Stimulated activated CD4-positive, alpha-beta T cell treated with anti-CD3 and anti-CD28 coated beads, TNF-alpha, amount 100 ng/mL, for 1 hour (primary cell): ENCODE data around the gene SORCS1.

Experiments used
- DNase-seq, 3 donors: peaks; one replicate each; pipeline ENCODE4 v3.0.0-alpha.2; 2020; ENCODE audit warnings: low read depth in 3 of 3, low spot score in 1 of 3

SORCS1 gene

DNA sequence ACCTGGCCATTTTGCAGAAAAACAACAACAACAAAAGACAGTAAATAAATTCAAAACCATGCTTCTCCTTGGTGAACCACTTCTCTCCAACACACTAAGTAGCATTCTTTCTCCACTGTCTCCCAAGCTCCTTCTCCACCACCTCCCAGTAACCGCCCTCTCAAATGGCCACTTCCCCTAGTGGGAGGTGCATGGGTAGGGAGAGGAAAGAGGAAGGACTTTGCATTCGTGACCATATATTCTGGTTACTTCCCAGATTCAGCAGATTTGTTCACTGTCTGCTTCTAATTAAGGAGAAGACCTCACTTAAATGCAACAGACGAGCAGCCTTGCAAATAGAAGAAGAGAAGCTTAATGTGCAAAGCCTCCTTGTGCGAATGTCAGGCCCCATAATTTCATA lies 166.8 kb downstream of the SORCS1 start:
- no peak for DNase-seq

DNA sequence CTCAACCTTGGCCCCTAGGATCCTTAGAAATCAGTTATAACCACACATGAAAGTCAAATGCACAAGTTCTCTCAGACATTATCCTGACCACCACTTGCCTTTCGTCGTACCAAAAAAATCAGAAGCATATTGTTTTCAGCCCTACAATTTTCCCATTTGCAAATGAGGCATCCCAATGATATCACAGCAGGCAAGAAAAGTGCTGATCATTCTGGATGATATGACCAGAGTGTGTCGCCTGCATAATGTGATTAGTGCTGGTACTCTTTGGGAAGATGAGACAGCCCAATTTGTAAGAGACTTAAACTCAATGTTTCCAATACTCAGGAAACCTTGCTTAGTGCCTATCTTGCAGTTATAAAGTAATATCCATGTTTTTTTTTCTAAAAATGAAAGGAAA lies 168.0 kb downstream of the SORCS1 start:
- DNase-seq: no peak

DNA sequence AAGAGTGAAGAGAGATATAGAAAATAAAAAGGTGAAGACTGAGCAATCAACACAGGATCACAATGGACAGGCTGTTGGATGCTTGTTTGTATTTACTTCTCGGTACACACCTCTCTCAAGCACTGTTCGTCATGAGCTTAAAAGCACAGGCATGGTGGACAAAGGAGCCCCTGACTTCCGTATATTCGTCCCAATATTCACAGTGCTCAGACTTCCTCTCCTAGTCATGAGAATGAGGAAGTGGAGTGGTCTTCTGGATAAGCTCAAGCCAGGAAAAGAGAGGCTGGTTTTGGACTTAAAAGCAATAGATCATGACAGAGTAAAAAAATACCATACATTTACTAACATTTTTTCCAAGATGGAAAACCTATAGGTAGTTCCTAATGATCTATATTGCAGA lies 172.5 kb downstream of the SORCS1 start:
- no peak for DNase-seq

DNA sequence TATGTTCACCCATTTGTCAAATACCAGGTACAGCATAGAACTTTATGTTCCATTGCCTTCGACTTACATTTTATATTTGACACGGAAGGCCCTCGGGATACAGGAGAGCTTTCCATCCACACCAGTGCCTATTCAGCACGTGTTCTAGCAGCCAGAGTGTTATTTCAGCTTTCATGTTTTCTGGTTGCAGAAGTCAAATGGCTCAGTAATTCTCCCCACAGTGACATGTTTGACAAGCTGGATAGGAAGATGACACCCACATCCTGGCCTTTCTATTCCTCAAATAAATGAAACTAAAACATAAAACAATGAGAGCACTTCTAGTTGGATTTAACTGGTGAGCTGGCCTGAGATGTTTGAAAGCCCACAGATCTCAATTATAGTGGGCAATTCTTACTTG lies 173.4 kb downstream of the SORCS1 start:
- no peak for DNase-seq

DNA sequence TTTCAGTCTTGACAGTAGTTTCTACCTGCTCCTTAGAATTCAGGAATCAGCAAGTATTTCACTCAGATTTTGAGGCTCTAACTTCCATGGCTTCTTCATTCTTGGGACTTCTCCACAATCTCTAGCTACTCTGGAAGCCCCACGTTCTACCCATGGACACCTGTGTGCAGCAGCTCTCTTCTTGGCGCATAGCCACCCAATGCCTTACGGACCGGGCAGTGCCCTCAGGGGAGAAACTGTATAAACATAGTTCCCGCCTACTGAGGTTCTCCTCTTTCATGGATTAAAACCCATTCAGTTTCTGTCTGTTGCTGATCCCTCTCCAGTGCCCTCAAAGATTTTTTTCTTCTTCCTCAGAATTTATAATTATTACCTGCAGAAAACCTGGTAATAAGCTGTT lies 177.1 kb downstream of the SORCS1 start:
- DNase-seq: no peak

DNA sequence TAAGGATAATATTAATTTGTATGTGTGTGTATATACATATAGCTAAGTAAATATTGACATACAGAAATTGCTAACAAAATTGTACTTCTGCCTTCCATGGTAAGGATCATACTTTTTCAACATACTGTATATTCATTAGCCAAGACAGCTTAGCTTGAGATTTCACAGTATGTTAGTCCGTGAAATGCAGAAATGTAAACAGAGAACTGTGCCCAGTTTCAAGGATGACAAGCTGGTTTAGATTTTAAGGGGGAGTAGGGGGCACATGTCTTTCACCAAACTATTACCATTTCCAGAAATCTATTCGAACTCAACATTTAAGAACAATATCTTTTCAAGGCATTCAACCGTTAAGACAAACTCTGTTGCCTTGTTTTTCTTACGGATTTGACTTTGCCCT lies 182.2 kb downstream of the SORCS1 start:
- no peak for DNase-seq

DNA sequence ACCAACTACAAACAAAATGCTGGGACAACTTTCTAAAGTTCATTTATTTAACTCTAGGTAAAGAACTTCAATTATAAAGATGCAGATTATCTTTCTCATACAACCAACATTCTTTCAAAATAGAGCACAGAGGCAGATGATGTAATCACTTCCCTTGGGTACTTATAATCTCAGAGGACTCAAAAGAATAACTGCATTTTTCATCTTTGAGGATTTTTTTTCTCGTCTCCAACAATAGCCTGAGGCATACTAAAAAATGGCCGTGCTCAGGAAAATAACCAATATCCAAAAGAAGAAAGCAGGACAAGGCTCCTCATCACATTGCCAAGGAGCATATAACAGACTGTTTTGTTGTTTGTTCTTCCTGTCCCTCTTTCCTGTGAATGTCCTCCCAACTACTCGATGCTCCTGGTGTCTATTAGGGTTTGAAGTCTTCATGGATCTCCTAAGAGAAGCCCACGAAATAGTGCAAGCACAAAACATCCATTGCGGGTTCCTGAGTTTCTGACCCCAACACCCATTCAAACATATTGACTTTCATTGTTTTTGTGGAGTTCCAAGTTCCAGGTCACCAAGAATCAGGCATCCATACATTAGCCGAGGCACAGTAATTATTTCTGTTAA lies 182.9 kb downstream of the SORCS1 start:
- DNase-seq: no peak

DNA sequence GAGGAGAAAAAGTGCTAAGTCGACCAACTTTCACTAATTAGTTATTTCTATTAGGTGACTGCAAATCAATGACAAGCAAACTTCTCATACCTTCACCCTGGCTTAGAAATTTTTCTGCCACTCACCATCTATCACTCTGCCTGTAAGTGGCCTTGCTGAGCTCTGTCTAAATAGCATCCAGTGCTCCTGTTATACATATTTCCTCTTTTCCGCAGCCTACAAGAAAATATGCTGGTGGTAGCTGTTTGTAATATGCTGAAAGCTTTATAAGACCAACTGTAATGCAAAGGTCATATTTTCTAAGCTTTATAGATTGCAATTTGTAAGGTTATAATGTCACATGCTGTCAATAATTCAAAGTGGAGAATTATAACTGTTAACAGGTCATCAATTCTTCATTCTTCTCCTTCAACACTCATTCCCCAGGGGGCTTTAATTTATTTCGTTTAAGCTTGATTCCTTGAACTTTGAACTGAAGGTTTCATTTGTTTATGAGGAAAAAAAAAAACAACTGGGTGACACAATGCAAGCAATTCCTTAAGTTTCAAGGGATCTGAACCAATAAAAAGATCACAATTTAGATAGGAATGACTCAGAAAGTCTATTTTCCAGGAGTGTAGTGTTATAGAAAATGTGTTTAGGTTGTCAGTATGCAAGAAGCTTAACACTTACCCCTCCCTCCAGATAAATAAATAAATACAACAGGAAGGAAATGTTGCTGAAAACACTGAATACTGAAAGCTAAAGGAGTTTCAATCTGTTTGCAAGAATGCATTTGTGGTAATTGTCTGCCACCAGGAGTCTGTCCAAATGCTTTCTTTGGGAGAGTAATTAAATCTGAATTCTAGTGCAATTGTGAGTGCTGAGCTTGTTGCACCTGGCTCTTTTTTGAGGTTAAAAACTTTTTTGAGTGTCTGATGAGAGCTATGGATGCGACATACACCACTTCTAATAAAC lies 183.7 kb downstream of the SORCS1 start:
- DNase-seq: no peak

DNA sequence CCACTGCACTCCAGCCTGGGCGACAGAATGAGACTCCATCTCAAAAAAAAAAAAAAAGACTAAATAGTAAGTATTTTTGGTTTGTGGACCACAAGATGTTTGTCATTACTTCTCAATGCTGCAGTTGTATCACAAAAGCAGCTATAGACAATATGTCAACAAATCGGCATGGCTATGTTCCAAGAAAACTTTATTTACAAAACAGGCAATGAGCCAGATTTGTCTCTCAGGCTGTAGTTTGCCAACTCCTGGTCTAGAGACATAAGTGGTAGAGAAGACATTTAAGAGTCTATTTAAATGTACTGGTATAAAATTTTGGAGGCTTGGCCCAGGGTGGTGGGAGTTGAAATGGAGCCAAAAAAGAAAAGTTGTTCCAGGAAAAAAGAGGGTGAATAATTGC lies 185.8 kb downstream of the SORCS1 start:
- DNase-seq: no peak

DNA sequence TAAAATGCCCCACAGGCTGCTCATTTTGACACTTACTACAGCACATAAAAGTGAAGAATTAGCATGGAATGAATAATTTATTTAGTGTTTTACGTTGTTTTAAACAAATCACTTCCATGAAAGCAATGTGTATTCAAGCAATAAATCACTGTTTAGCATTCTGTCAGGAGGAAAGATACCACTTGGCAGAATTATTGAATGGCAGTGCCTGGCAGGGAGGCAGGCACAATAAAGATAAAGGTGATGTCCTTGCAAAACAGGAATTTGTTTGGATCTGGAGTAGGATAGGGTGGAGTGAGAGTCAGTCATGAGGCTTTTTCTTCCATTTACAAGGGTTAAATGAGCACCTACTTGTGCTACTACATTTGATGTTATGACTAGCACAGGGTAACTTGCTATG lies 190.8 kb downstream of the SORCS1 start:
- no peak for DNase-seq

DNA sequence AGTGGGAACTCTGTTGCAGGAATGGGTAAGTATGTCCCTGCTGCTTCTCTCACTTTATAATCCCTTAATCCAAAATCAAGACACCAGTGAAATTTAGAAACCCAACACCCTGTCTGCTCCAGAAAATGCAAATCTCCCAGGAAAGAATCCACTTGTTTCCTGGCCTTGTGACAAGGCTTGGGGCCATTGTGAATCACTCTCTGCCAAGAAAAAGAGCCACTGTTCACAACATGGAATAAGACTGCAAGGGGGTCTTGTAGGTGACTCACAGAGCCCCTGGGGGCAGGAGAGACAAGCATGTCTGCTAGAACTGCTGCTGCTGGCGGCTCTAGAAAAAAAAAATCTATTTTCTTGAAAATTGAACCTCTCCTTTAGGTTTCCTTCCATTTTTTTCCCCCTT lies 191.2 kb downstream of the SORCS1 start:
- DNase-seq: no peak

DNA sequence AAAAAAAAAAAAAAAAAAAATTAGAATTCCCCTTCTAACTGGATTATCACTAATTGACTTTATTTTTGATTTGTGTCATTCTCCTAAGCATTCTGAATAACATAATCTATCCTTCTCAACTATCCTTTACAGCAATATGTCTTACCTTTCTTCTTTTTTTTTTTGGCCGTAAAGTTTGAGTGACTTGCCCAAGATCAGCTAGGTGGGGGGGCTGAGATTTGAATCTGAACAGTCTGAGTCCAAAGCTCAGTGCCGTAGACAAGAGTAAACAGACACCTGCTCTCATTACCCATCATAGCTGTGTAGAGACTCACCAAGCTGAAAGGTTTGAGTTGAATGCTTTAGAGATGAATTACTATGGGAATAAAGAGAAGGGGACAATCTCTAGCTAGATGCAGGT lies 192.1 kb downstream of the SORCS1 start:
- DNase-seq: no peak

DNA sequence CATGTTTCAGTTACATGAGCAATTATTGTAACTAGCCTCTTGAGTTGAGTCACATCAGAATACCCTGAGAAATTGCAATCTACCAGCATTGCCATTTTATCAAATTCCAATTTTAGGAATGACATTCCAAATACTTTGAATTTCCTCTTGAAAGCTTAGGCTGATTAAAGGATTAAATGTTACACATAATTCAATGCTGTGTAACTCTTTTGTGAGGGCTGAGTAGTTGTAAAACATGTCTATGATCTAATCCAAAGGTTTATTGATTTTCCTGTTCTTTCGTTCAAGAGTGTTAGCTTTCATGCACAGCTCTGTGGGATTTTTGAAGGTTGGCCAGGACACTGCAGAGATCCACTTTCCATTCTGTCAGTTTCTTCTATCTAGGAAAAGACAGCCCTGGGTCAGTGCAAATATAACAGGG lies 193.1 kb downstream of the SORCS1 start:
- no peak for DNase-seq

DNA sequence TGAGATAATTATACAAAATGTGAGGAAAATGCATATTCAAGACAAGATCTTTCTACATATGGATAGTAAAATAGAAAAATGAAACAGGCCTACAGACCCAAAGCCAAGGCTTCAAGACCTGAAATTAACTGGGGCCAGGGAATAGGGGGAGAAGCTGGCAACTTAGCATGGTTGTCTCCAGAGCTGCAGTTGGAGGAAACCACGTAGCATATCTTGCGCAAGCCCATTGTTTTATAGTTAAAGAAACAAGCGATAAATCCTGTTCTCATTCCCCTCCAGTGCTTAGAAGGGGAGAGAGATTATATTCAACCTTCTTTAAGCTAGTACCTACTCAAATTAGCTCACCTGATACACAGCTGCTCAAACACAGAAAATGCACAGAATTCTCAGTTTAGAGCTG lies 197.1 kb downstream of the SORCS1 start:
- no peak for DNase-seq

DNA sequence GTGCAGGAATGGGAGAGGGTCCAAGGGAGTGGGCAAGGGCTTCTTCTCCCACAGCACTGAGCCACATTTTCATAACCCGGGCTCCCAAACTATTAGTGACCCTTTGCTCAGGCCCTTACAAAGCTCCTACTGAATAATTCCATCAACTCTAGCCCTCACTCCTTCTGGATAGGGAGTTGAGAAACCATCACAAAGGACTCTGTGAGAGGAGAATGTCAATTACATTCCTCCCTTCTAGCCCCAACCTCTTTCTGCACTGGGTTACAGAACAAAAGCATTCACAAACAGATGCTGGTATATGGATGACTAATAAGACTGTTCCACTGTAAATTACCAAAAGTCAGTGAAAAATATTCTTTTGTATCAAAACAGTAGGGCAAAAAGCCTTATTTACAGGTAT lies 203.7 kb downstream of the SORCS1 start:
- no peak for DNase-seq

DNA sequence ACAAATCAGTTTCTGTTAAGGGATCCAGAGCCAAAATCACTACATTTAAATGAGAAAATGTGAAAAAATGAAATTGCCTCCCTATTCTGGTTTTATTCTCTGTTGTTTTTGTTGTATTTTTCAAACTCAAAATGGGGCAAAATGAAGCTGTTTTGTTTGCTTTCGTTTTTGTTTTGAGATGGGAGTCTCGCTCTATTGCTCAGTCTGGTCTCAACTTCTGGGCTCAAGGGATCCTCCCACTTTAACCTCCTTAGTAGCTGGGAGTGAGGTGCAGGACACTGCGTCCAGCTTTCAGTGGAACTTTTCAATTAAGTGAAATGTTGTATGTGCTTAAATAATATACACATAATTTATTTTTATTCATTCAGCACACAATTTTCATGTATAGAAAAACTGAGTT lies 205.0 kb downstream of the SORCS1 start:
- no peak for DNase-seq

DNA sequence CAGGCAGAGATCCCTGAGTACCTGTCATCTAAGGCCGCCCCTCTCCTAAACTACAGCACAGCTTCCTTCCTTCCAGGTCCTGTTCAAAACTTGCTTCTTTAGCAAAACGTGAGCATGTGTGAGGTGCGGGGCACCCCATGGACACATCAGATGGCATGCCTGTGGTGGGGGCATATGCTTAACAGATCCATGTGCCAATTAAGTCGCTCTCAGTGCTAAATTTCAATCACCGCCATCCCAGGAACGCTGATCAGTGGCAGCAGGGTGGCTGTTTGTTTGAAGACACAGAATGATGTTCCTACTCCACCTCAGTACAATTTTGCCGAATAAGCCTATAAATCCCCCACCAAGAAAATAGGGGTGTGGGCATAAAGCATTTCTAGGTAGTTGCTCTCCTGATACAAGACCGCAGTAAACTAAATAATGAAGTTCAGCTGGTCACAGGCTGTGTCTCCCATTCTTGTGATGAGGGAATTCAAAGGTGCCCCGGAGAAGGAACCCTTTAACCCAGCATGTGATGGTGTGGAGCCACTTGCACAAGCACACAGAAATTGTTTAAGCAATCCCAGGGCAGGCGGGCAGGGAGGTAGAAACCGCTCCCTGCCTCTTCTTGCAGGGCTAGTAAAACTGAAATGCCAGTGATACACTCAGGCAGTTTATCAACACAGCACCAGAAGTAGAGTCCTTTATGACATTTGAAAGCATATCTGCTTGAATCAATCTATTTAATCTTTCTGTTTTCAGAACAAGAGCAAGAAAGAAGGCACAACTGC lies 205.7 kb downstream of the SORCS1 start:
- DNase-seq: no peak

DNA sequence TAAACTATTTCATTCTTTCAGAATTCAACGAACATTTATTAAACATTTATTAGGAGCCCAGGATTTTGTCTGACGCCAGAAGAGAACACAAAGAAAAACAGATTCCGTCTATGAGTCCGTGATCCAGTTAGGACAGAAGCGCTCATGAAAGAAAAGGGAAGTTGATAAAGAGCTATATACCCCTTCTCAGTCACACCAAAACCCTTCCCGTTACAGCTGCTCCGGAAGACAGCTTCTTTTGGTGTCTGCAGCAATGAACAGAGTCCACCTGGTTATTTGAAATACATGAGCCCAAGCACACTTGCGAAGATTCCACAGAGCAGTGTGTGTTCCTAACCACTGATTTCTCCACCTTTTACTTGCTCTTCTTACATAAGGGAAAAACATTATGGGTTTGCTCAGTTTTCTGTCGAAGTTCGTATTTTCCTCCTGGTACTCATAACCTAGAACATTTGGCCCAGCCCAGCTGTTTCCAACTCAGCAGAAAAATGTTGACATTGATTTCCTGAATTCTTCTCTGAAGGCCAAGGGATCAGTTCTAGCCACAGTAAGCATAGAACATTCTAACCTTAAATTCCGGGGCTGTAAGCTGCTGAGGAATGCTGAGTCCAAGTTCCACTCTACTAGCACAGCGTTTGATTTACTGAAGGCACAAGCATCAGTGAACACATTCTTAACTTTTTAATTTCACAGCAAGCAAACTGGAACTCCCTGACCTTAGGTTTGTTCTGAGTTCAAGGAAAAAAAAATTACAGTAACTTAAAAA lies 206.5 kb downstream of the SORCS1 start:
- no peak for DNase-seq

DNA sequence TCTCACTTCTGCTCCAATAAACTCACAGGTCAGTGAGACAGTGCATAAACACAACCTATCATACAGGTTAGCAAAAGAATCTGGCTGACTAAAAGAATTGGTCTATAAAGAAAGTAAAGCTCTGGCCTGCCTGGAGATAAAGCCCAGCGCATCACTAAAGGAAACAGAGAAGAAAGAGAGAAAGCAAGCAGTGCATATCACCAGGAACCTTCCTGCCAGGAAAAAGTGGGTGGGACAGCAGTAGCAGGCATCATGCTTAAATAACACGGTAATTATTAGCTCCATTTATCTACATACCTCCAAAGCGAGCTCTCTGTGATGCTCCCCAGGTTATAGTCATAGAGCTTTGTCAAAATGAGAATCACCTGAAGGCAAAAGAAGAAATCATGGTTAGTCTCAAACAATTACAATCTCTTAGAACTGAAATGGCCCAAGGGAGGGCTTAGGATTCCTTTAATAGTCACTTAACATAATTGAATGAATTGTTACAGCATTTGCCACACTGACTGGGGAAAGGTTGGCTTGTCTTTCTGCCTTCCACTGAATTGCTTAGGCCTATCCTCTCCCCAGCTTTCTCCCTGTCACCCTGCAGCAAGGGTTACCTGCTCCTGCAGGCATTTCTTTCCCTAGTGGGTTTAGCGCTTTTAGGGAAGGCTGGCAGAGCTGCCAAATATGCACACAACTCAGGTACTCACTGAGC lies 208.1 kb downstream of the SORCS1 start:
- no peak for DNase-seq

DNA sequence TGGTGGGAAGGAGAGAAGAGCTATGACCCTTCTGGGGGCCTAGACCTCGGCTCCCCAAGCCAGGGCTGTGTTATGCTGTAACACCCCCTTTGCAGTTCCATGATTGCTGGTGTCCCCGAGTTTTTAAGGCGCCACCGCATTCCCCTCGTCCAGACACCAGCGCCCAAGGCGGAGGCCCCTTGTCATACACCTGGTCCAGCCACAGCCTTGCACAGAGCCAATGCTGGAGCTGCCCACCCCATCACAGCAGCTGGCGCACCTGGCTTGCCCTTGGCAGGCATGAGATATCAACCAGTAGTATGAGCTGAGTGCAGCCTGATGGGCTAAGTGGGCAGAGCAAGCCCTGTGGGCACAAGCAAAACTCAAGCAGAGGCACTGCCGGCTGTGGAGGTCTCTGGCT lies 209.4 kb downstream of the SORCS1 start:
- no peak for DNase-seq

DNA sequence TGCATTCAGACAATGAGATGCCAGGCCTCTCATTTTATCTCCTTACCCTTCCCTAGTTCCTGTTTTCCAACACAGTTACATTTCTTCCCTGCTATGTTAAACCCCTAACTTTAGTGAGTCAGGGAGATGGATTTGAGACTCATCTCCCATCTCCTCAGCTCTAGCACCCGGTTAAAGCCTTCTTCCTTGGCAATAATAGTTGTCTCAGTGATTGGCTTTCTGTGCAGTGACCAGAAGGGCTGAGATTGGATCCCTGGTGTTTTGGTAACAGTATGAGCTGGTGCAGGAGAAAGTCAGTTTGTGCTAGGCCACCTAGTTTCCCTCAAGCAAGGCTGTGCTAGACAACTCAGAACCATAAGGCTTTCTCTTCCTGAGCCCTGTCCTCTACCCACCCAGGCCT lies 212.5 kb downstream of the SORCS1 start:
- DNase-seq: no peak
